ENCODE measurements around the gene AKAP9. TPM values are rescaled to one million over a fixed set of nuclear protein-coding genes. Genes with fewer than 3 reads are reported as not detected.
"Not testable (repeated sequence)": the region's sequence is repeated elsewhere in the genome, so short reads cannot be mapped to it uniquely, and the experiment has no call there.

AKAP9 gene
- total RNA-seq, 4 donors from 2014 or later: 32.5 to 125 (median 63.5) TPM

GRCh38 chr7:91973639-91974038, 33.0 kb downstream of the AKAP9 start:
- no peak for TF ChIP-seq POLR2A (IDR thresholded peaks at IDR 0.05)
- Histone ChIP-seq H3K36me3 (no peaks in the 10 kb centered on the region), H3K4me3 (no peak overlapping the region), H3K9me3 (no peaks in the 10 kb centered on the region), H3K27ac (no peak overlapping the region), H3K27me3 (no peaks in the 10 kb centered on the region), H3K4me1 (peaks cover 0 to 4% of the 10 kb centered on the region in 2 donors)
- intact Hi-C loops (cut with DNase I; ENCODE audit: low total_unique reads): no loop called here
- no peak for DNase-seq

- intact Hi-C loops (cut with DNase I; ENCODE audit: low total_unique reads): no loop called here
- no peak for DNase-seq
- Histone ChIP-seq H3K27ac (no peak overlapping the region), H3K9me3 (no peaks in the 10 kb centered on the region), H3K4me3 (no peak overlapping the region), H3K4me1 (peaks cover 0 to 4% of the 10 kb centered on the region in 2 donors), H3K36me3 (no peaks in the 10 kb centered on the region), H3K27me3 (no peaks in the 10 kb centered on the region)
- no peak for TF ChIP-seq POLR2A (IDR thresholded peaks at IDR 0.05)
- no peak for TF ChIP-seq CTCF (IDR thresholded peaks at IDR 0.05)
Observed at GRCh38 chr7:91974066-91974465, 33.4 kb downstream of the AKAP9 start.

GRCh38 chr7:91976743-91977142, 36.1 kb downstream of the AKAP9 start:
- H3K27me3 ChIP-seq: no peaks in the 10 kb centered on the region
- H3K36me3 ChIP-seq: no peaks in the 10 kb centered on the region
- H3K27ac ChIP-seq: no peak overlapping the region
- TF ChIP-seq POLR2A (IDR thresholded peaks at IDR 0.05): no peak
- TF ChIP-seq CTCF (IDR thresholded peaks at IDR 0.05): no peak
- H3K9me3 ChIP-seq: no peaks in the 10 kb centered on the region
- H3K4me3 ChIP-seq: no peak overlapping the region
- no peak for DNase-seq
- no peaks in the 10 kb centered on the region for H3K4me1 ChIP-seq
- intact Hi-C loops (cut with DNase I; ENCODE audit: low total_unique reads): no loop called here

GRCh38 chr7:91979590-91979989, 38.9 kb downstream of the AKAP9 start:
- Histone ChIP-seq H3K36me3 (no peaks in the 10 kb centered on the region), H3K27me3 (no peaks in the 10 kb centered on the region), H3K27ac (no peak overlapping the region), H3K4me1 (no peaks in the 10 kb centered on the region), H3K4me3 (no peak overlapping the region), H3K9me3 (no peaks in the 10 kb centered on the region)
- intact Hi-C loops (cut with DNase I; ENCODE audit: low total_unique reads): no loop called here
- no peak for TF ChIP-seq POLR2A (IDR thresholded peaks at IDR 0.05)
- no peak for TF ChIP-seq CTCF (IDR thresholded peaks at IDR 0.05)
- DNase-seq: no peak

- intact Hi-C loops (cut with DNase I; ENCODE audit: low total_unique reads); H3K9me3 ChIP-seq: not testable (repeated sequence)
Observed at GRCh38 chr7:91982352-91982751, 41.7 kb downstream of the AKAP9 start.

GRCh38 chr7:91988213-91988612, 47.6 kb downstream of the AKAP9 start:
- H3K9me3 ChIP-seq: no peaks in the 10 kb centered on the region
- no peak for DNase-seq
- intact Hi-C loops (cut with DNase I; ENCODE audit: low total_unique reads): no loop called here

More at GRCh38 chr7:91982352-91982751, 41.7 kb downstream of the AKAP9 start:
- H3K36me3 ChIP-seq, H3K4me3 ChIP-seq, DNase-seq, H3K27ac ChIP-seq, H3K27me3 ChIP-seq, H3K4me1 ChIP-seq: not testable (repeated sequence)

More at GRCh38 chr7:91988213-91988612, 47.6 kb downstream of the AKAP9 start:
- no peak overlapping the region for H3K4me3 ChIP-seq
- no peaks in the 10 kb centered on the region for H3K4me1 ChIP-seq
- no peaks in the 10 kb centered on the region for H3K27me3 ChIP-seq
- H3K36me3 ChIP-seq: no peaks in the 10 kb centered on the region
- no peak for TF ChIP-seq CTCF (IDR thresholded peaks at IDR 0.05)
- TF ChIP-seq POLR2A (IDR thresholded peaks at IDR 0.05): no peak
- H3K27ac ChIP-seq: no peak overlapping the region

Measured in uterus (tissue), 4 donors.